ENCODE measurements around the gene ARPC5. TPM values are rescaled to one million over a fixed set of nuclear protein-coding genes. Genes with fewer than 3 reads are reported as not detected.

The ARPC5 gene
- total and polyA plus RNA-seq, 8 donors: 17.5 to 68.0 (median 32.3) TPM

DNA sequence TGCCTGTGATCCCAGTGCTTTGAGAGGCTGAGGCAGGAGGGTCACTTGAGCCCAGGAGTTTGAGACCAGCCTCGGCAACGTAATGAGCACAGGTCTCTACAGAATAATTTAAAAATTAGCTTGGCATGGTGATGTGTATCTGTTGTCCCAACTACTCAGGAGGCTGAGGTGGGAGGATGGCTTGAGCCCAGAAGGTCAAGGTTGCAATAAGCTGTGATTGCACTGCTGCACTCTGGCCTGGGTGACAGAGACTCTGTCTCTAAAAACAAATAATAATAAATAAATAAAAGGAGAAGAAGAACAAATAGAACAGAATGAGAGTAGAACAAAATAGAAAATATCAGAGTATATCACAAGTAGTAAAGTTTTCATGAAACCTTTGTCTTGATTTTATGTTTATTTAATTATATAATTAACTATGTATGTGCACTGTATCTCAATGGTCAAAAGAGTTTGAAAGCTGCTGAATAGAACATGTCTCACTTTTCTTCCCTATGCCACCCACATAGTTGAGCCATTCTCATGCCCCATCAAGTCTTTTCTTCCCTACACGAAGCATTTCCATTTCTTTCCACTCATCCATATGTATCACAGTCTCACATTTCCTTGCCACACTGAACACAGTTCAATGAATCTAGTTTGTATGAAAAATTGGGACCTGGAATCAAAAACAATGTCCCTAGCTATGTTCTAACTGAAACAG, 40.5 kb upstream of the ARPC5 start:
- ATAC-seq: no peak
- intact Hi-C loops (cut with DNase I): no loop called here
- DNase-seq: no peak
- Histone ChIP-seq H3K4me3 (no peak overlapping the region), H3K4me1 (no peaks in the 10 kb centered on the region), H3K27me3 (no peaks in the 10 kb centered on the region), H3K27ac (no peak overlapping the region), H3K9me3 (no peaks in the 10 kb centered on the region), H3K36me3 (no peaks in the 10 kb centered on the region)
- 70 to 90% methylated on average over 3 of the region's 3 CpGs for WGBS, 2 donors
- no peak for FAIRE-seq
- TF ChIP-seq, protein P1, sequence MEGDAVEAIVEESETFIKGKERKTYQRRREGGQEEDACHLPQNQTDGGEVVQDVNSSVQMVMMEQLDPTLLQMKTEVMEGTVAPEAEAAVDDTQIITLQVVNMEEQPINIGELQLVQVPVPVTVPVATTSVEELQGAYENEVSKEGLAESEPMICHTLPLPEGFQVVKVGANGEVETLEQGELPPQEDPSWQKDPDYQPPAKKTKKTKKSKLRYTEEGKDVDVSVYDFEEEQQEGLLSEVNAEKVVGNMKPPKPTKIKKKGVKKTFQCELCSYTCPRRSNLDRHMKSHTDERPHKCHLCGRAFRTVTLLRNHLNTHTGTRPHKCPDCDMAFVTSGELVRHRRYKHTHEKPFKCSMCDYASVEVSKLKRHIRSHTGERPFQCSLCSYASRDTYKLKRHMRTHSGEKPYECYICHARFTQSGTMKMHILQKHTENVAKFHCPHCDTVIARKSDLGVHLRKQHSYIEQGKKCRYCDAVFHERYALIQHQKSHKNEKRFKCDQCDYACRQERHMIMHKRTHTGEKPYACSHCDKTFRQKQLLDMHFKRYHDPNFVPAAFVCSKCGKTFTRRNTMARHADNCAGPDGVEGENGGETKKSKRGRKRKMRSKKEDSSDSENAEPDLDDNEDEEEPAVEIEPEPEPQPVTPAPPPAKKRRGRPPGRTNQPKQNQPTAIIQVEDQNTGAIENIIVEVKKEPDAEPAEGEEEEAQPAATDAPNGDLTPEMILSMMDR (IDR thresholded peaks at IDR 0.05): no peak

DNA sequence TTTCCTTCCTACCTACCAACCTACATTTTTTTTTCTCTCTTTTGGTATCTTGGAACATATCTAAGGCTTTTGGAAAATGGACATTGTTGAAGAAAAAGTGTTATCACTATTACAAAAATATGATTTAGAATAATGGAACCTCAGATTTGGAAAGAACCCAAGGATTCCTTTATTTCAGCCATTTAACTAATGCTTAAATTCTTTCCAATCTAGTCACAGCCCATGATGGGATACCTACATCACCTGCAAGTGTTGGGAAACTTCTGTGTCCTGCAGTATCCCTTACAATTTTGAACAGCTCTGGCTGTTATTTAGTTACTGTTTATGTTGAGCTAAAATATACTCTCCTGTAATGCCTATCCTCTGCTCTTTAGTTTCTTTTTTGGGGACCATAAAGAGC, 39.8 kb upstream of the ARPC5 start:
- Histone ChIP-seq H3K9me3 (no peaks in the 10 kb centered on the region), H3K36me3 (no peaks in the 10 kb centered on the region), H3K27ac (no peak overlapping the region), H3K27me3 (no peaks in the 10 kb centered on the region), H3K4me1 (no peaks in the 10 kb centered on the region), H3K4me3 (no peak overlapping the region)
- TF ChIP-seq, protein P1 (IDR thresholded peaks at IDR 0.05): no peak
- FAIRE-seq (no peak), DNase-seq (no peak), ATAC-seq (no peak)
- intact Hi-C loops (cut with DNase I): no loop called here

DNA sequence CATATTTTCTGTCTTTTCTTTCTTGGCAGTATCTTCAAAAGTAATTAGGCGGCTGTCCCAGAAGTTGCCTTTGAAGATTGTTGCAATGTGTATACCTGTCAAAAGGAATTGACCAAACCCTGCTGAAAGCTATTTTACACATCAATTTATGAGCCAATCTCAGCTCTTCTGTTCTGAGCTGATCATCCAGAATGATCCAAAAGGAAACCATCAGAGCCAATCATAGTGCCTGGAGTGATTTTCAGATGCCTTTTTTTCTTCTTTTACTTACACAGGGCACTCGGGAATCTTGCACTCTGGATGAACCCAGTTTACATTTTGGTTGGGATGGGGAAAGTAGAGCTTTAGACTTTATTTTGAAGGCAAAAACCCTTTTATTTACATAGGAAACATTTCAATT, 39.3 kb upstream of the ARPC5 start:
- WGBS, 2 donors: 68 to 75% methylated on average over 2 of the region's 2 CpGs
- no peaks in the 10 kb centered on the region for H3K9me3 ChIP-seq
- FAIRE-seq (no peak), DNase-seq (no peak), ATAC-seq (no peak)
- no peaks in the 10 kb centered on the region for H3K27me3 ChIP-seq
- H3K4me3 ChIP-seq: no peak overlapping the region
- no peak overlapping the region for H3K27ac ChIP-seq
- intact Hi-C loops (cut with DNase I): no loop called here
- TF ChIP-seq, protein P1 (IDR thresholded peaks at IDR 0.05): no peak
- H3K36me3 ChIP-seq: no peaks in the 10 kb centered on the region
- H3K4me1 ChIP-seq: no peaks in the 10 kb centered on the region

DNA sequence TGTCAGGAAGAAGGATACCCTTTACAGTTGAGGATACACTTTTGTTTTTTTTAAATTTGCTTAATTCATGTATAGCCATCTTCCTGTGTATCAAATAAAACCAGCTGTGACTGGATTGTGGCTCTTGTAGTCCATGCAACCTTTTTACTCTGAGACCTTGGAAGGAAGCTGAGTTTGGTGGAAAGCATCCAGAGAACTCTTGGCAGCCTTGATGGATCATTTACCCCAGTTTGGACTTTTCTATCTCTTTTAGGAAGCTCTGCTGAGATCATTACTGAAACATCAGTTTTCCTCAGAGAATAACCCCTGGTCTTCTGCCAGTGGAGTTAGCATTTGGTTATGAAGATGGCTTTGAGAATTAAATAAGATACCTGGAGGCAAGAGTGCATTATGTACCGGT, 38.8 kb upstream of the ARPC5 start:
- no peak overlapping the region for H3K4me3 ChIP-seq
- H3K27ac ChIP-seq: no peak overlapping the region
- DNase-seq (no peak), FAIRE-seq (no peak), ATAC-seq (no peak)
- H3K27me3 ChIP-seq: no peaks in the 10 kb centered on the region
- 69 to 76% methylated on average over 1 of the region's 1 CpG for WGBS, 2 donors
- H3K4me1 ChIP-seq: no peaks in the 10 kb centered on the region
- no peaks in the 10 kb centered on the region for H3K9me3 ChIP-seq
- no peaks in the 10 kb centered on the region for H3K36me3 ChIP-seq
- TF ChIP-seq, protein P1 (IDR thresholded peaks at IDR 0.05): no peak
- intact Hi-C loops (cut with DNase I): no loop called here

DNA sequence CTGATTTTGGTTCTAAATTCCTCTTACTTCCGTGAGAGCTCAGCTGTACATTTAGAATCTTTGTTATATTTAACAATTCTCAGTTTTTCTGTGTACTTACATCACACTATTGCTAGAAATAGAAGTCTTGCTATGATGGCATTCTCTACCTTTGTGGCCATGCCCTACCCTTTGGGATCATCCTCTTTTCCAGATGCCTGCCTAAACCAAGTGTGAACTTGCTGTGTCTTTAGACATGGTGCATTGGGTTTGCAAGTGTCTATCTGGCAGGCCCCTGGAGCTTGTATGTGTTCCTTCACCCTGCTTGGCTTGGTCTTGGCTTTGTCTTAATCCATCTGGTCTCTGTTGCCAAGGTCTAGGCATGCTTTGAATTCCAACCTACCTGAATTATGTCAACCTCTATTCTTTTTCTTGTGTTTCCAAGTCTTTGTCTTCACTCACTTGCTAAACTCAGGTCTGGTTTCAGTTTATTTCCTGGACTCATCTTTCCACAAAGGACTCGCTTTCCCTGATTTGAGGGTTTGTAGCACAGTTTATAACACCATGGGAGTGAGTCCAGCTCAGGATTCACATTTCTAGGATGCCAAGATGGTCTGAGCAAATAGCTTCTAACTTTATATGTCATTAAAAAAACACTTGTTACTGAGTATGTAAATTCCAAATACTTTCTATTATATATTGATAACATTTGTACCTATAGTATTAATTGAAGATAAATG, 38.2 kb upstream of the ARPC5 start:
- 80 to 83% methylated on average over 2 of the region's 2 CpGs for WGBS, 2 donors
- ATAC-seq: no peak
- no peaks in the 10 kb centered on the region for H3K4me1 ChIP-seq
- H3K9me3 ChIP-seq: no peaks in the 10 kb centered on the region
- FAIRE-seq: no peak
- no peak overlapping the region for H3K4me3 ChIP-seq
- intact Hi-C loops (cut with DNase I): no loop called here
- H3K27ac ChIP-seq: no peak overlapping the region
- no peaks in the 10 kb centered on the region for H3K36me3 ChIP-seq
- H3K27me3 ChIP-seq: no peaks in the 10 kb centered on the region
- DNase-seq: no peak
- TF ChIP-seq, protein P1 (IDR thresholded peaks at IDR 0.05): no peak

Measured in pancreas (tissue), 10 donors.